HPDE6-E6E7 (cell line): ENCODE data around the gene LOXHD1.

Experiments used
- DNase-seq: peaks from one replicate; pipeline ENCODE4 v3.0.0; 2011; ENCODE audit warnings: missing footprints; ENCODE audit errors: extremely low spot score

LOXHD1 gene

DNA sequence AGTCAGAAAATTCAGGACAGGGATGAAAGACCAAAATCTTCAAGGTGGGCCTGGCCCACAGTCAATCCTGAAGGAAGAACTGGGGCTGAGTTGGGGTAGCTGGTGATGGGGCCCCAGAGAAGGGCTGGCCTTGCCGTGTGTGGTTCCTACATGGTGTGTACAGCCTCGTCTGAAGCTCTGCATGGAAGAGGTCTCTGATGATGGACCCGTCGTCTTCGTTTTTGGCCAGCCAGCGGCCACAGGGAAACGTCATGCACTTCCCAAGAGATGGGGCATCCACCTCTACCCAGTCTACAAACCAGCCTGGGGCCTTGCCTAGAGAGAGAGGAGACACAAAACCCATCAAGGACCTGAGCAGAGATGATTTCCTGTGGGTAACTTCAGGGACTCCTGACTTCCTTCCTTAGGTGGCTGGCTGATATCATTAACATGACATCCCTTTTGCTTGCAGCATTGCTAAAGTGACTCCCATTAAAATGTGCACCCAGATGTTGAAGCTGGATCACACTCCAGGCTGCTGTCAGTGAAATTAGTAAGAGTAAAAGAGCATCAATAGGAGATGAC lies 115.3 kb downstream of the LOXHD1 start:
- no peak for DNase-seq

DNA sequence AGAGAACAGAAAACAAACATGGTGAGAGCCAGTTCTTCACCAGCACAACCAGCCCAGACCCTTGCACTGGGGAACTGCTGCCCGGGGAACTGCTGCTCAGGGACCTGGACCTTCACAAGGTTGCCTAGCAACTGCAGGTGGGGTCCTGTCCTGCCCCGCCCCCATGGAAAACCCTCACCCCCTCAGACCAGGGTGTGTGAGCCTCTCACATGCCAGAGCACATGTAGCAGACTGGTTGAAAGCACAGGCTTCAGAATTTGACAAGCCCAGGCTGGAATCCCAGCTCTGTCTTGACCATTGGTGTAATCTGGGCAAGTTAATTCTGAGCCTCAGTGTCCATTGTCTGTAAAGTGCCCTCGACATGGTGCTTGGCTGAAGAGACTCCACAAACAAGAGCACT lies 118.6 kb downstream of the LOXHD1 start:
- no peak for DNase-seq

DNA sequence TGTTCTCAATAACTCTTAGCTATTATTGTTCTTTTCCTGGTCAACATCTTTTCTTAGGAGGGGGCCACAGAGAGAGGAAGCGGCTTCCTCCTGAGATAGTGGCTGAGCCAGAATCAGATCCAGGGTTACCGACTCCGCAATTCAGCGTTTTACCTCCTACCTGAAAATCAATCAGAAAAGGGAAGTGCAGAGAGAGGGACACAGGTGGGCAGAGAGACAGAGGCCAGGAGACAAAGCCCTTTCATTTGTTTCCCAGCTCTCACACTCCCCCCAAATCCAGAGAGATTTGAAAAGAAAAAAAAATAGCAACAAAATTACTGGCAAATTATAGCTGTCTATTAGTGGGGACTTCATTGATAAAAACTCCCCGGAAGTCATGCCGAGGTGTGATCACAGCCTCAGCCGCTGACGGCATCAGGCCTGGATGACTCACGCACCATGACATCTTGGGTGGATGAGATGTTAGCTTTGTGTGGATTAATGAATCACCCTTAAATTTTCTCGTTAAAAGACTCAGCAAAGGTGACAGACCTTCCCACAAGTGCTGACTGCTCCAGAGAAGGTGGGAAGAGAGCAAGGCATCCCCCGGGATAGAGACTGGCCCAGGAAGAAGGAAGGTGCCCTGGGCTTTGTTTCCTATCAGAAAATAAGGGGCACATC lies 120.7 kb downstream of the LOXHD1 start:
- DNase-seq, result peak; percentile 49

DNA sequence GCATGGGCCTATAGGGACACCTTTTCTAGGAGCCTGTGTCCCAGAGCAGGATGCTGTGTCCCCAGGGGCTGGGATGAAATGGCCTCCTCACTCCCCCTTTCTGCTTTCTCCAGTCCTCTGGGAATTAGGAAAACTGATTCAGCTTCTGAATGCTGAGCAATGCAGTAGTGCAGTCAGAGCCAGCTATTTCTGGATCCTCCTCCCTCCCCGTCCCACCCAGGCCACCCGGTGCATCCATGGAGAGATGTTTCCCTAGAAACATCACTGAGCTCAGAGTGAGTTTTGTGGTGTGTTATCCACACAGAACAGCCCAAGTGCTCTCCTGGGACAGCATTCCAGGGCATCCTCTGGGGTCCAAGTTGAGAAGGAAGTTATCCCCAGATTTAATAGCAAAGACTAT lies 125.5 kb downstream of the LOXHD1 start:
- DNase-seq, result no peak

DNA sequence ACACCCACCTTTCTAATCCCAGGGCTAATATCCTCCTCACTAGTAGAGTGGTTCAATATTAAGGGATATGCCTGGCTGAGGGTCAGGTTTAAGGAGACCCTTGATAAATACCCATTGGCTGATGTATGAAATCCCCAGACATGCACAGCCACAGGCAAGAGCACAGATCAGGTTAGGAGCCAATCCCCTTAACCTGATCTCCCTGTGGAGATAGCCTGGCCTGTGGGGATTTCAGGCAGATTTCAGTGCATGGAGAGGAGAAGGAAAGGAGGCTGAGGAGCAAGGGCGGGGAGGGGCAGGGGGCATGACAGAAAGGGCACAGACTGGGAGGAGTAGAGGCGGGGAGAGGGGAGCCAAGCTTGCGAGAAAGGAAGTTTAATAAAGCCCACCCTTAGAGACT lies 129.0 kb downstream of the LOXHD1 start:
- no peak for DNase-seq

DNA sequence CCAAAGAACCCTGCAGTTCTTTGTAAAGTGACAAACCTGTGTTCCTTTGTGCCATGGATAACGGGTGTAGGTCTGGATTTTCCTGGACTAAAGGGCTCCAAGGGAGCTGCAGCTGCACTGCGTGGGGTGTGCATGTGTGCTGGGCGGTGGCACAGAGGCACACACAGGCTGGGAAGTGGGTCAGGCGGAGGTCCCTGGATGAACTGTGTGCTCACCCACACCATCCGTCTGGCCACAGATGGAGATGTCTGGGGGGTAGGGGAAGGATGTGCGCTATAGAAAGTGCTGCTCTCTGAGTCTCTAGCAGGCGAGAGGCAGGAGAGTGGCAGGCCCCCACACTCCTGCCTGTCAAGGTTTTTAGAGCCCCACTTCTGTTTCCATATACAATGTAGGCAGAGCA lies 137.2 kb downstream of the LOXHD1 start:
- DNase-seq, result no peak

DNA sequence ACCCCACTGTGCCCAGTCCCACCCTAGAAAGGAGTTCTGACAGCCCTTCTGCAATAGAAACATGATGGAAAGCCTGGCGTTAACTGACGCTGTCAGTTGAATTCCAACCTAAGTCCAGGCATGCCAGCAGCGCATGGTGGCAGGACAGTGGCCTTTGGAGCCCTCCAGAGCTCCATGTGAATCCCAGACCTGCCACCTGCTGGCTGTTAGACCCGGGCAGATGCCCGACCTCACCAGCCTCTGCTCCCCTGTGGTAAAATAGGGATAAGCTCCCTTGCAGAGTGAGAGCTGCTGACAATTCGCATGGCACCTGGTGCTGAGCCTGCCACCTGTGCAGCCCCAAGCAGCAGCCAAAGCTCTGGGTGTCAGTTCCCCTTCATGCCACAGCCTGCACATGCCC lies 138.6 kb downstream of the LOXHD1 start:
- DNase-seq, result peak; percentile 12

DNA sequence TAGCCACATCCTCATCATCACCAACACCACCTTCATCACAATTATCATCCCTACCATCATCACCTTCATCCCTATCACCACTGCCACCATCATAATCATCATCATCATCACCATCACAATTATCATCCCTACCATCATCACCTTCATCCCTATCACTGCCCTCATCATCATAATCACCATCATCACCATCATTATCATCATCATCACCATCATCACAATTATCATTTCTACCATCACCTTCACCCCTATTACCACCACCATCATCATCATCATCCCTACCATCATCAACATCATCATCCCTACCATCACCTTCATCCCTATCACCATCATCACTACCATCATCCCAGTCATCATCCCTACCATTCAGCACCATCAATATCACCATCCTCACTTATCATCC lies 140.5 kb downstream of the LOXHD1 start:
- DNase-seq, result no peak

DNA sequence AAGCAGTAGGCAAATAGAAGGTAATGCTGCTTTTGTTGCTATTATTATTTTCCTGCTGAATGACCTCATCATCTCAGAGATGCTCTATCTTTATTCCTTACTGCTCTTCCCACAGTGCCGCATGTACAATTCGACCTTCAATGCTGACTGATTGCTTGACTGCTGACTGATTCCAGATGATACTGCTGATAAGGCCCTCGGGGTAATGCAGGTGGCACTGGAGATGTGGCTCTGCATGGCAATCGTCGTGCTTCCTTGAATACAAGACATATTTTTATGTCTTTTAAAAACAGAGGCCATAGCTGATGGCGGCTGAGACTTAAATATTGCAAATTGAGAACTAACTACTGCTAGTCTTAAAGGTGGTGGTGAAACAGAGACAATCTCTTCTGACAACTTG lies 146.6 kb downstream of the LOXHD1 start:
- DNase-seq, result no peak

DNA sequence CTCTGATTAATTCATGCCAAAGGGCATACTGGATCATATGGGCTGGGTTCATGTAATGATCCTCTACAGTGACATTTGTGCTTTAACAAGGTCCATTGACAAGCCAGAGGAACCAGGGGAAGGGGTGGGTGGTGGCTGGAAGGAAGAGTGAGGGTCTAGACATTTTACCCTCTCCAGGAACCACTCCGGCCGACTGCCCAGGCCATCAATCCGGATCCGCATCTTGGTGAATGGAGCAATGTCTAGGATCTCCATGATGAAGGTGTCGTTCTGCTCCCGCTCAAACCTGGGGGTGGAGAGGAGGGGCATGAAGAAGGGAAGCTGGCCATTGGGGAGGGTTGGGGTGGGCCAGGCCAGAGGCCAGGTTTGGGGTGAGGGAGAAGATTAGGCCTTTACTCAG lies 147.5 kb downstream of the LOXHD1 start:
- DNase-seq, result no peak

DNA sequence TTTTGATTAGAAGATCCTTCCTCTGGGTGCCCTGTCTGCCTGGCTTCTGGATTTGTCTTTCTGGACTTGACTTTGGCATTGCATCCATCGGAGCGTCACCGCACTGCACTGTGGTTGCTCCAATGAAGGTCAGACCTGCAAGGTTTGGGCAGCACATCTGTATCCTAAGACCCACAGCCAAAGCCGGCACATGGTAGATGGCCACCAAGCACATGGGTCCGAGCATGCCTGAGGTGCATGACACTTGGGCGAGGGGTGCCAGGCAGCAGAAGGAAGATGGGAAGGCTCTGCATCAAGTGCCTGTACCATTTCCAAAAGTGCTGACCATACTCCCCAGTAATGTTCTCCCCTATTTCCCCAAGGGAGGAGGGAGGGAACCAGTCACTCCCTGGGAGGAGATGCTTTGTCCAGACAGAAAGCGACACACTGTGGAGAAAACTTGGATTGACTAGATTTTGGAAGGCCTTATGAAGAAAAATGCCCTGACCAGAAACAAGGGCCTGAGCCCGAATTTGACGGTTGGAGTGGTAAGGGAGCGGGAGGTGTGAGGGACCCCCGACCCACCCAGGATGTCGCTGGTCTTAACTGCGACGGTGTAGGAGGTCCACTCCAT lies 149.9 kb downstream of the LOXHD1 start:
- DNase-seq, result no peak

DNA sequence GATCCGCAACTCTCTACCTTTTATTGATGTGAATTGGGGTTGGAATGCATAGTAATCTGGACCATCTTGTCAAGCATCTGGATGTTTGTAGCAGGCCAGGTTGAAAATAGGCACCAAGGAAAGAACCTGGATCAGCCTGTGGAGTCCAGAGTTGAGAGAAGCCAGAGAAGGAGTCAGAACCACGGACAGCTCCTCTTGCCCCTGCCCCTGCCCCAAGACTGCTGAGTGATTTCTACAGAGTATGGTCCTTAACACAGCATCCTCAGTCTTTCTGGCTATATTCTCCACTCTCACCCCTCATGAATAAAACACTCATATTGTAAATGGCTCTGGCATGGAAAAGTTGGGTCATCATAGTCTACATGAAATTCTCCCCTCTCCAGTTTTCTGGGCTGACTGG lies 154.6 kb downstream of the LOXHD1 start:
- no peak for DNase-seq

DNA sequence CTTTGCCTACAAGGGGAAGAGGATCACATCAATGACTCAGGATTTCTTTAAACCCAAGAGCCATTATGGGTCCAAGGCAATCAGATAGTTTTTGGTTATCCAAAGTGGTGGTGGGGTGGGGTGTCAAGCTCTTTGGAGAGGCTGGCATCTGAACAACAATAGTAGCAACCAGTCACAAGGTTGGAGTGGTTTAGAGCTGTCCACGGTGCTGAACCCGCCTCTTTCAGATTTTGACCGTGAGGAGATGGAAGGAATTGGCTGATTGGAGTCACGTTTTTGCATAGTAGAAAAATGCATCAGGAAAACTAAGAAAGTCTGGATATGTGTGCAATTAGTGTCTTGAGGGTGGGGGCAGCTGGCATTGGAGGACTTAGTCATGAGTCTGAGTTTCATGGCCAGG lies 159.9 kb downstream of the LOXHD1 start:
- DNase-seq, result no peak

DNA sequence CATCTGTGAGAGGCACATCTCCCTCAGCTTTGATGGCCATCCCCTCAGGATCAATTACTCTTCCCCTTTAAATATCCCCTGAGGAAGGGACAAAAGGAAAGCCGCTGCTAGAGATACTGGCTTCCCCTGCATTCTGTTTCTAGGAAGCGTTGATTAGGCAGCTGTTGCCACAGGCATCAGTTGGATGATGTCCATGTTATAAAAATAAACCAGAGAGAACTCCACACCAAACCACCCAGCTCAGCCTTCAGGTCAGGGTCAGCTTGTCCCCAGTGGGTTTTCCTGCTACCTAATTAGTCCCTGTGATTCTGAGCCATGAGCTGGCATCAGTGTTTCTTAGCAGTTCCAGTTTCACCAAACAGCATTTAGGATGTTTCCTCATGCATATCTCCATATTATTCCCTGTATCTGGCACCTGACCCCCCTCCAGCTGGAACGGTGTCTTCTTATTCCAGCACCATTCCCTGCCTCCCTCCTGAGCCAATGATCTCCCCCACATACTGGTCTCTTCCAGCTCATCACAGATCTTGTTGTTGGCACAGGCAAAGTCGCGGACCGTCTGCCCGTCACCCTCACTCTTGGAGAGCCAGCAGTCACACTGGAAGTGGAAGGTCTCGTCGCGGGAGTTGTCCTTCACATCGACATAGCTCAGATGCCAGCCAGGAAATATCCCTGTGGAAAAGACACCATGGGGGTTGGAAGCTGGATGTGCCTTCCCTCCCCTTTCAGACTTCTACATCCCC lies 168.4 kb downstream of the LOXHD1 start:
- no peak for DNase-seq

DNA sequence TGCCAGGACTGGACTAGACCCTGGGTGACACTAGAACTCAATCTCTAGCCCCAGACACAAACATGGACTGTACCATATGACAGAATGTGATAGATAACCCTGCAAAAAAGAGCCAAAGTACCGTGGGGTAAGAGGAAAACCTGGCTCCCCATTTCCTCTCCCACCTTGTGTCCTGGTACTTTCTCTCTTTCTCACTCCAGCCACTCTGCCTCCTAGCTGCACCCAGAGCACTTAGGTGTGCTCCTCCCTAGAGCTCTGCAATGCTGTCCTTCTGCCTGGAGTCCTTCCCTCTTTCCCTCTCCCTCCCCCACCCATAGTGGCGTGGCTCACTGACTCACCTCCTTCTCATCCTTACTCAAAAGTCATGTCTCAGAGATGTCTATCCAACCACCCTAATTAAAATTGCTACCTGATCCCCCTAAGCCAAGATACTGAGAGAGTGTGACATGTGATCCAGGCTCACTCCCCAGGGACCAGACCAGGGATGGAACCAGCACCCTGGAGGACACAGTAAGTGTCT lies 171.3 kb downstream of the LOXHD1 start:
- no peak for DNase-seq

DNA sequence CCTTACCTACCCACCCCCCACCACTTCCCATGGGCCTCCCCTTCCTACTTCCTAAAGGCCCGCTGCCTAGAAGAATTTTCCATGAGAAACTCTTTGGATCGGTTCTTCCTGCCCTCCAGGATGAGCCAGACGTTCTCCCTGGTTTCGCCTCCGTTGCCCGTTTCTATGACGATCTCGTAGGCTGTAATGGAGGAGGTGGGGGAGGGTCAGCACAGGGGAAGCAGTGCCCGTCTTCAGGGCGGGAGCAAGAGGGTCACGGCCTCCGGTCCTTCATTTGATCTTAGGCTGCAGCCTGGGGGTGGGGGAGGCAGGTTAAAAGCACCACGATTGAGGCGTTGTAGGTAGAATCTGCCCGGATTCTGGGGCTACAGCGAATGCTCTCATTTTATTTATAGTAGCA lies 172.0 kb downstream of the LOXHD1 start:
- DNase-seq, result no peak

DNA sequence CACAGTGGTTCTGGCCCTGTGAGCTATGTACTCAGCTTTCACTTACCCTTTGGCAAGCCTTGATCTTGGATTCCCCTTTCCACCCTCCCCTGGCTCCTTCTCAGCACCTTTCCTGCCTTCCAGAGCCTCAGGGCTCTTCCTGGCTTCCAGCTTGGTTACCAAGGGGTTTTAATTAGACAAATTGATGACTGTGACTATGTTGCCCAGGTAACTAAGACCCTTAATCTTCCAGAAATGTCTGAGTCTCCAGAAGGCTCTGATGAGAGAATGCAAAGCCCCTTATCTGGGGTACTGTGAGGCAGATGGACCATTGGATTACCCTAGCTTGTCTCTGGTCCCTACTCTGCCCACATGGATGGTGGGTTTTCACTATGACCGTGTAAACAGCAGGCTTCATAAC lies 174.2 kb downstream of the LOXHD1 start:
- no peak for DNase-seq

DNA sequence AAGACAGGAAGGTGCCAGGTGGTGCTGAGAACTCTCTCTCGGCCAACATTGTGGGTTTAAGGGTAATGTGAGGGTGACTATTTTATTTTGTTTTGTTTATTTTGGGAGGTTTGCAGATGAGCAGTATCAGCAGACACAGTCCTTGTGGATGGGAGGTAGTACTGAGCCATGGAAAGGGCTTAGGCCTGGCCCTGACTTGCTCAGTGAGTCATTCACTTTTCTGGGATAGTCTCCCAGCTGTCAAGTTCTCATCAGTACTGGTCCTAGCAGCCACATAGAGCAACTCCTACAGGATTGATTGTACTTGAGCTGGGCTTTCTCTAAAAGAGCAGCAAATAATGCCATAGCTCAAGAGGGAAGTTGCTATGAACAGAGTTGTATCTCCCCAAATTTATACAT lies 175.2 kb downstream of the LOXHD1 start:
- DNase-seq, result peak; percentile 27

DNA sequence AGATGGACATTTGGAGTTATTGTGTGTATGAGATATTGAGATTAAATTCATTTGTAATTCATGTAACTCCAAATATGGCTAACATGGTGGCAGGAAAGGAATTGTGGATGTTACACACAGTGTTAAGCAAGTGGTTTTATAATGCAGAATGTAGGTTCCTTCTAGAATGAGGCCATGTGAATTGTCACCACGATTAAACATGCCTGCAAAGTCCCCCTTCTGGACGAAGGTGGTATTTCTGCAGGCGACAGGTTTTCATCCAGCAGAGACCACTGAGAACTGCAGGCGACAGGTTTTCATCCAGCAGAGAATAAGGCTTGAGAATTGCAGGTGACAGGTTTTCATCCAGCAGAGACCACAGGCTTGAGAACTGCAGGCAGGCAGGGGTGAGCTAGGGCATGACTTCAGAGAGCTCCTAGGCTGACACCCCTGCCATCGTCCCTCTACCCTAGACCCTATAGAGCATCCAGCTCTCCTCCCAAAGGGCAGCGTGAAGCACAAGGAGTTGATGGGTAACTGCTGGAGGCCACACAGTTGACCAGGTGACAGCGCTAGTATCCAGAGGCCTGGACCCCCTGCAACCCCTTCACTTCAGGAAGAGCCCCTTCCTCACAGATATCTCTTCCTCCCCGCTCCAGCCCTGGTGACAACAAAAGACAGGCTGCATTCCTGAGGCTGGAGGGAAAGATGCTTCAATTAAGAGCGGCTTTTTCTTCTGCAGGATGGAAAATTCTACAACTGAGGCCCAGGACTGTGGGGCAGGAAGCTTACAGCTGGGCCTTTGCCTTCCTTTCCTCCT lies 175.8 kb downstream of the LOXHD1 start:
- DNase-seq, result no peak

DNA sequence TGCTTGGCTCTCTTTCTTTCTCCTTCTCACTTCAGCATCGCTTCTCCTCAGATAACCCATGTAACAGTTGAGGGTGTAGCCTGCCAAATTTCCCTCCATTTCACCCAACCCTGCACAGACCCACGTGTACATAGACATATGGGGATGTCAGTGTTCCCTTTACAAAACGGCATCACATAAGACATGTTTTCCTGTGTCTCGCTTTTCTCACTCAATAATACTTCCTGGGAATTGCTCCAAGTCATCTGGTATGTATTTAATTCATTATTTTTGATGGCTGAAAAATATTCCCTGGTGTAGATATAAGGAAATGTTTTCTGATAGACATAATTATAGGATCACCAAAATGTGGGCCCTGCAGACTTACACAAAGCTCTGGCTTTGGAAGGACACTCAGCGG lies 176.8 kb downstream of the LOXHD1 start:
- no peak for DNase-seq

DNA sequence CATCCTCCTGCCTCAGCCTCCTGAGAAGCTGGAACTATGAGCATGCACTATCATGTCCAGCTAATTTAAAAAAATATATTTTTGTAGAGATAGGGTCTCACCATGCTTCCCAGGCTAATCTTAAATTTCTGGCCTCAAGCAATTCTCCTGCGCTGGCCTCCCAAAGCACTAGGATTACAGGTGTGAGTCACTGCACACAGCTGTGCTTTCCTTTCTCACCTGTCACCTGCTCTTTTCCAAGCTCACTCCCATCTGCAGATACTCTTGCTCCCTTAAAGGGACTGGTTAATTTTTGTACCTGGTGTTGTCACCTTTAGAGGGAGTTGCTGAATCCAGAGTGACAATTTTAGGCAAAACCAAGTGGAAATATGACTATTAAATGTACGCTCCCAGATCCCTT lies 178.2 kb downstream of the LOXHD1 start:
- DNase-seq, result no peak
